CD8-positive, alpha-beta memory T cell (primary cell): ENCODE measurements around the gene B4GALNT4. TPM values are rescaled to one million over a fixed set of nuclear protein-coding genes. Genes with fewer than 3 reads are reported as not detected.

Experiments used
- CTCF ChIA-PET: fragments of 350-600 bp; sonication (Branson Sonifier 250); formaldehyde crosslinking; loops from one replicate; lab custom pipeline; 2021; ENCODE audit warnings: antibody characterized with exemption; lab: Charles Lee
- POLR2A ChIA-PET: fragments of 350-600 bp; sonication (Branson Sonifier 250); formaldehyde crosslinking; loops from one replicate; lab custom pipeline; 2021; ENCODE audit warnings: antibody characterized with exemption; lab: Charles Lee
- DNase-seq, 5 donors: peaks; one replicate each; pipeline versions ENCODE4 v3.0.0 to v3.0.0-alpha.2; 2020 to 2022; ENCODE audit warnings: mixed read lengths in 1 of 5
- H3K27ac ChIP-seq: one replicate; pipeline ENCODE4 v1.7.0; 2013; ENCODE audit warnings: low read depth, mild to moderate bottlenecking, low read length, moderate library complexity
- H3K27me3 ChIP-seq: 2 replicates; pipeline ENCODE4 v1.7.0; 2013; ENCODE audit warnings: low read length, mild to moderate bottlenecking; ENCODE audit not compliant: insufficient read depth, poor library complexity, severe bottlenecking
- H3K36me3 ChIP-seq: 2 replicates; pipeline ENCODE4 v1.7.0; 2013; ENCODE audit warnings: mild to moderate bottlenecking, low read length, moderate library complexity; ENCODE audit not compliant: insufficient read depth
- H3K4me1 ChIP-seq: 2 replicates; pipeline ENCODE4 v1.7.0; 2013; ENCODE audit warnings: mild to moderate bottlenecking, low read length, moderate library complexity; ENCODE audit not compliant: insufficient read depth
- H3K4me3 ChIP-seq: 2 replicates; pipeline ENCODE4 v1.7.0; 2013; ENCODE audit warnings: mild to moderate bottlenecking, low read length
- H3K9me3 ChIP-seq: 2 replicates; pipeline ENCODE4 v1.7.0; 2013; ENCODE audit warnings: mild to moderate bottlenecking, low read length
- H3K27ac Mint-ChIP-seq, 8 donors: one replicate each; pipeline ENCODE4 v1.8.0; 2020 to 2021; ENCODE audit warnings: mixed read lengths in 8 of 8, mild to moderate bottlenecking in 6 of 8, inconsistent platforms in 3 of 8, moderate library complexity in 3 of 8
- H3K27me3 Mint-ChIP-seq, 2 donors: one replicate each; pipeline ENCODE4 v1.8.0; 2020 to 2021; ENCODE audit warnings: mixed read lengths in 2 of 2, mild to moderate bottlenecking in 1 of 2, moderate library complexity in 1 of 2
- H3K36me3 Mint-ChIP-seq, 3 donors: one replicate each; pipeline ENCODE4 v1.8.0; 2020 to 2021; ENCODE audit warnings: mixed read lengths in 3 of 3, inconsistent platforms in 1 of 3, mild to moderate bottlenecking in 1 of 3
- H3K4me1 Mint-ChIP-seq, 3 donors: one replicate each; pipeline ENCODE4 v1.8.0; 2020 to 2021; ENCODE audit warnings: mixed read lengths in 3 of 3, inconsistent platforms in 1 of 3, mild to moderate bottlenecking in 1 of 3
- H3K4me3 Mint-ChIP-seq, 7 donors: one replicate each; pipeline ENCODE4 v1.8.0; 2020 to 2021; ENCODE audit warnings: mixed read lengths in 7 of 7, mild to moderate bottlenecking in 6 of 7, moderate library complexity in 4 of 7, inconsistent platforms in 2 of 7
- H3K9me3 Mint-ChIP-seq, 5 donors: one replicate each; pipeline ENCODE4 v1.8.0; 2020 to 2022; ENCODE audit warnings: mixed read lengths in 5 of 5, mild to moderate bottlenecking in 3 of 5, moderate library complexity in 2 of 5, inconsistent platforms in 1 of 5
- polyA plus RNA-seq: library from polyadenylated mRNA; unstranded; fragments of 300-500 nt; fragmentation: Illumina TruSeq; gene quantifications from one replicate; pipeline ENCODE4 v1.2.3, GENCODE V29; 2021
- total RNA-seq, 2 experiments: library from RNA; stranded (reverse); gene quantifications; one replicate each; pipeline ENCODE4 v1.2.3, GENCODE V29; 2021

The B4GALNT4 gene
- total and polyA plus RNA-seq, 3 experiments from 2014 or later: 0.31 to 0.81 (median 0.47) TPM

DNA sequence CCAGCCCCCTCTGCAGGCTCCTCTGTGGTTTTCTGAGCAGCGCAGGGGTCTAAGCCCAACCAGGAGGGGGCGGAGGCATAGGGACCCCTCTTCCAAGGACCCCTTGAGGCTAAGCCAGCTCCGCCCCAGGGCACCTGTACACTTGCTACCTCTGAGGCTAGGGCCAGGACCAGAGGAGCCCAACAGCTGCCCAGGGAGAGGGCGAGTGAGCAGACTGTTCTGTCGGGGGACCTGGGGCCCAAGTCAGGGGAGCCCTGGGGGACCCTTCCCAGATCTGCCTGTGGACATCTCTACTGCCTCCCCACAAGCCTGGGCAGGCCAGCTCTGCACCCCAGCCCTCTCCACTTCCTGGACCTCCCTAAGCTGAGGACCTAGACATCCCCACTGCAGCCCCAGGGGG, 1.8 kb downstream of the B4GALNT4 start:
- POLR2A ChIA-PET: no interaction called here
- H3K4me3 ChIP-seq: no peak overlapping the region
- CTCF ChIA-PET: no interaction called here
- Mint-ChIP-seq H3K4me3 (peak overlapping the region in 4 of 7 donors; percentile 38 to 88 (median 44)), H3K27me3 (peaks cover 31 to 36% of the 10 kb centered on the region in 2 donors), H3K4me1 (peaks cover 11 to 16% (median 14%) of the 10 kb centered on the region in 3 donors), H3K36me3 (no peaks in the 10 kb centered on the region), H3K9me3 (no peaks in the 10 kb centered on the region), H3K27ac (peak overlapping the region in 4 of 8 donors; percentile 19 to 63 (median 44))
- H3K27me3 ChIP-seq: peaks cover 22% of the 10 kb centered on the region
- no peak for DNase-seq
- H3K9me3 ChIP-seq: no peaks in the 10 kb centered on the region
- H3K4me1 ChIP-seq: peaks cover 11% of the 10 kb centered on the region
- no peaks in the 10 kb centered on the region for H3K36me3 ChIP-seq
- H3K27ac ChIP-seq: no peak overlapping the region

DNA sequence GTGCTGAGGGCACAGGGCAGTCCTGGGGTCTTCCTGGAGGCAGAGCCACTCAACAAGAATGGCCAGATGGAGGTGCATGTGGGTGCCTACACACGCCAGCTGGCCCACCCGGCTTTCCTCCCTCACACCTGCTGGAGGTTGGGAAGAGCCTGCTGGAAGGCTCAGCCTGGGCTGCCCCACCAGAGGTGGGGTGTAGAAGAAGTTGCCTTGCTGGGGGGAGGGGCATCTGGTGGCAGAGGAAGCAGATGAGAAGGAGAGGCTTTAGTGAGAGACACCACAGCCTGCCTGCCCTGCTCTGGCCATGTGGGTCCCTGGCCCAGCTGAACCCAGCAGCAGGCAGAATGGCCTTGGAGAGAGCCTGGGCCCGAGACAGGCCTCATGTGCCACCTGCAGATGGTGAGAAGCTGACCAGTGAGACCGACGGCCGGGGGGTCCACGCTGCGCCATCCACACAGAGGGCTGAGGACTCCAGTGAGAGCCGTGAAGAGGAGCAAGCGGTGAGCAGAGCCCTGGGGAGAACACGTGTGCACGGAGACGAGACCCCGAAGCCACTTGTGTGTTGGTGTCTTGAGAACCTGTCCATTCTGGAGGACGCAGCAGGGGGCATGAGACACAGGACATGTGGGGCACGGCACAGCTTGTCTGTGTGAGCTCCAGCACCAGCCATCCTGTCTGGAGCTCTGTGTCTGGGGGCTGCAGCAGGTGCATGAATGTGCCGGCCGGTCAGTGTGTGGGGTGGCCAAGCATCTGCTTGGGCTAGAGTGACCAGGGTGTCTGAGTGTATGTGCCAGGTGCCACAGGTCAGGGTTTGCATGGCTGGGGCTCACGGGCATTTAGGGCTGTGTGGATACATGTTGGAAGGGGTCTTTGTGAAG, 2.7 kb downstream of the B4GALNT4 start:
- H3K4me3 ChIP-seq: no peak overlapping the region
- peaks cover 17% of the 10 kb centered on the region for H3K27me3 ChIP-seq
- H3K27ac ChIP-seq: no peak overlapping the region
- no peak for DNase-seq
- H3K4me1 ChIP-seq: peaks cover 11% of the 10 kb centered on the region
- CTCF ChIA-PET: no interaction called here
- H3K9me3 ChIP-seq: no peaks in the 10 kb centered on the region
- no peaks in the 10 kb centered on the region for H3K36me3 ChIP-seq
- POLR2A ChIA-PET: no interaction called here
- peaks cover 11 to 16% (median 14%) of the 10 kb centered on the region in 3 donors for H3K4me1 Mint-ChIP-seq
- peaks cover 24 to 31% of the 10 kb centered on the region in 2 donors for H3K27me3 Mint-ChIP-seq
- no peaks in the 10 kb centered on the region for H3K9me3 Mint-ChIP-seq
- H3K27ac Mint-ChIP-seq: peak overlapping the region in 4 of 8 donors; percentile 21 to 78 (median 55)
- no peaks in the 10 kb centered on the region for H3K36me3 Mint-ChIP-seq
- H3K4me3 Mint-ChIP-seq: peak overlapping the region in 2 of 7 donors; percentile 38 to 54

DNA sequence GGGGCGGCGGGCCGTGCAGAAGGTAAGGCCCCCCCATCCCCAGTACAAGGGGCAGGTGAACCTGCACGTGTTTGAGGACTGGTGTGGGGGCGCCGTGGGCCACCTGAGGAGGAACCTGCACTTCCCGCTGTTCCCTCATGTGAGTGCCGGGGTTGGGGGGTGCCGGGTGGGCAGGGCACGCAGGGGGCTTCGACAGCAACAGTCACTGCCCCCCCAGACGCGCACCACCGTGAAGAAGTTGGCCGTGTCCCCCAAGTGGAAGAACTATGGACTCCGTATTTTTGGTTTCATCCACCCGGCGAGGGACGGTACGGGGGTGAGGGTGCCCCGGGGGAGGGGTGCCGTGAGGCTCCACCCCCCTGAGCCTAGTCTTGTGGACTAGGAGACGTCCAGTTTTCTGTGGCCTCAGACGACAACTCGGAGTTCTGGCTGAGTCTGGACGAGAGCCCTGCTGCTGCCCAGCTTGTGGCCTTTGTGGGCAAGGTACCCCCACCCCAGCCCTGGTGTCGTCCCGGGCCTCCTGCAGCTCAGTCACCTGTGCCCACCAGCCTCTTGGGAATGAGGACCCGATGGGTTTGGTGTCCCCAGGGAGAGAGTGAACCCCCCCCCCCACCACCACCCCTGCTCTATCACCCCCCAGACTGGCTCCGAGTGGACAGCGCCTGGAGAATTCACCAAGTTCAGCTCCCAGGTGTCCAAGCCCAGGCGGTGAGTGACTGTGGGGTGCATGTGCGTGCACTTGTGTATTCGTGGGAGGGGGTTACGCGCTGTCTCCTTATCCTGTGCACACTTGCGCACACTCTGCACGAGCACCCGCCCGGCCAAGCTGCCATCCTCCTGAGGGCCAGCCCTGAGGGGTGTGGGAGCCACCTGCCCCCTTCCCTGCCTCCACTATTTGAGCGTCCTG, 3.8 kb downstream of the B4GALNT4 start:
- POLR2A ChIA-PET: no interaction called here
- CTCF ChIA-PET: no interaction called here

DNA sequence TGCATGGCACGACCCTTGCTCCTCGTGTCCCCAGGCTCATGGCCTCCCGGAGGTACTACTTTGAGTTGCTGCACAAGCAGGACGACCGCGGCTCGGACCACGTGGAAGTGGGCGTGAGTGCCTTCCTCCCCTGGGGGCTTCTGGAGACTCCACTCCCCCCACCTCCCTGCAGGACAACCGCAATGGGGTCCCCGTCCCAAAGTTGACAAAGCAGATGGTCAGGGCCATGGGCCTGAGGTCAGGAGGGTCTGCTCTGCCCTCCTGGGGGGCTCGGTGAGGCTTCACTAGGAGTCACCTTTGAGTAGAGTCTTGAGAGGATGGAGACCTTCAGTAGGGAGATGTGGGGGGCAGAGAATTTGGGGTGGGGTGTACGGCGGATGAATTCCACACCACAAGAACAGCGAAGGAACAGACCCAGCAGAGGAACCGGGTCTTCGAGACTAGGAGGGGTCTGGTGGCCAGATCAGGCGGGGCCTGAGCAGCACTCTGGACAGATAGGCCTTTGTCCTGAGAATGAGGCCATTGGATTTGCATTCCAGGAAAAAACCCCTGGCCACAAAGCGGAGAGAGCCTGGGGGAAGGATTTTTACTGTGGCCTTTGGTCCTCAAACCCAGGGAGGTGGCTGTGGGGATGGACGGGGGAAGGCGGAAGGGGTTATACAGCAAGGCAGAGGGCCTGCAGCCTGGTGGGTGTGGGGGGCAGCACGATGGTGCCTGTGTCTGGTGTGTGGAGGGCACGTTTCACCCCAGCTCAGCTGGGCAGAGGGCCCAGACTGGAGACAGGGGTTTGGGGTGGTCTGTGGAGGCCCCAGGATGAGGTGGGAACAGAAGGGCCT, 4.6 kb downstream of the B4GALNT4 start:
- Mint-ChIP-seq H3K4me1 (peaks cover 0 to 6% (median 3%) of the 10 kb centered on the region in 3 donors), H3K9me3 (no peaks in the 10 kb centered on the region), H3K36me3 (no peaks in the 10 kb centered on the region), H3K27me3 (peaks cover 13 to 17% of the 10 kb centered on the region in 2 donors), H3K27ac (peak overlapping the region in 4 of 8 donors; percentile 29 to 81 (median 68)), H3K4me3 (no peak overlapping the region)
- Histone ChIP-seq H3K9me3 (no peaks in the 10 kb centered on the region), H3K27me3 (no peaks in the 10 kb centered on the region), H3K27ac (no peak overlapping the region), H3K4me3 (no peak overlapping the region), H3K36me3 (no peaks in the 10 kb centered on the region), H3K4me1 (no peaks in the 10 kb centered on the region)
- ChIA-PET POLR2A (no interaction called here), CTCF (interaction anchor here (1.1 kb wide), 1 partner anchor 18 kb away, joined by 3 read pairs; no protein-coding TSS in a partner anchor)
- DNase-seq: no peak

More for the DNA sequence above, 3.8 kb downstream of the B4GALNT4 start:
- Mint-ChIP-seq H3K9me3 (no peaks in the 10 kb centered on the region), H3K27me3 (peaks cover 17 to 20% of the 10 kb centered on the region in 2 donors), H3K36me3 (no peaks in the 10 kb centered on the region), H3K4me1 (peaks cover 5 to 13% (median 7%) of the 10 kb centered on the region in 3 donors), H3K4me3 (no peak overlapping the region), H3K27ac (peak overlapping the region in 2 of 8 donors; percentile 38 to 73)
- peaks cover 7% of the 10 kb centered on the region for H3K27me3 ChIP-seq
- no peaks in the 10 kb centered on the region for H3K36me3 ChIP-seq
- H3K9me3 ChIP-seq: no peaks in the 10 kb centered on the region
- no peak for DNase-seq
- no peak overlapping the region for H3K27ac ChIP-seq
- H3K4me1 ChIP-seq: peaks cover 7% of the 10 kb centered on the region
- H3K4me3 ChIP-seq: no peak overlapping the region

DNA sequence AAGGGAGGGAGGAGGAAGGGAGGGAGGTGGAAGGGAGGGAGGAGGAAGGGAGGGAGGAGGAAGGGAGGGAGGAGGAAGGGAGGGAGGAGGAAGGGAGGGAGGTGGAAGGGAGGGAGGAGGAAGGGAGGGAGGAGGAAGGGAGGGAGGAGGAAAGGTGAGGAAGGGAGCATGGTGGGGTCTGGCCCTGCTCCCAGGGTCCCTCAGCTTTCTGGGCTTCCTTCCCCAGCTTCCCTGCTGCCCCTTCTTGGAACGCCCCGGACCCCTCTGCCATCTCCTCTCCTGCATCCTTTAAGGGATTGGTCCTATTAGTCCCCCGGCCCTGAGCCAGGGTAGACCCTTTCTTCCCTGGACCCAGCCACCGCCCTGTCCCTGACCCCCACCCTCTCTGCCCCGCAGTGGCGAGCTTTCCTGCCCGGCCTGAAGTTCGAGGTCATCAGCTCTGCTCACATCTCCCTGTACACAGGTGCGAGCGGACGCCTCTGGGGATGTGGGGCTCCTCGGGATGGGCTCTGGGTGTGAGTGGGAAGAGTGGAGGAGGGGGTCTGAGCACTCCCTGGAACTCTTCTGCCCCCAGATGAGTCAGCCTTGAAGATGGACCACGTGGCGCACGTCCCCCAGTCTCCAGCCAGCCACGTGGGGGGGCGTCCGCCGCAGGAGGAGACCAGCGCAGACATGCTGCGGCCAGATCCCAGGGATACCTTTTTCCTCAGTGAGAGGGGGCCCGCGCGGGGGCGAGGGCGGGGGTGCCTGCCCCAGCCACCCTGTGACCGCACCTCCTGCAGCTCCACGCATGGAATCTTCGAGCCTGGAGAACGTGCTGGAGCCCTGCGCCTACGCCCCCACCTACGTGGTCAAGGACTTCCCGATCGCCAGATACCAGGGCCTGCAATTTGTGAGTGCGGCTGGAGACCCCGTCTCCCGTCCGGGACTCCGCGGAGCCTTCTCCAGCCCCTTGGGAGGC, 6.0 kb downstream of the B4GALNT4 start:
- Mint-ChIP-seq H3K4me1 (peaks cover 0 to 3% (median 2%) of the 10 kb centered on the region in 3 donors), H3K27ac (no peak overlapping the region), H3K4me3 (no peak overlapping the region), H3K27me3 (peaks cover 12% of the 10 kb centered on the region in 2 donors), H3K36me3 (no peaks in the 10 kb centered on the region), H3K9me3 (no peaks in the 10 kb centered on the region)
- H3K27me3 ChIP-seq: no peaks in the 10 kb centered on the region
- POLR2A ChIA-PET: interaction anchor here (0.6 kb wide), 1 partner anchor 277 kb away, joined by 11 read pairs; no protein-coding TSS in a partner anchor
- CTCF ChIA-PET: interaction anchor here (1.1 kb wide), 1 partner anchor 20 kb away, joined by 3 read pairs; no protein-coding TSS in a partner anchor
- H3K27ac ChIP-seq: no peak overlapping the region
- DNase-seq: no peak
- no peaks in the 10 kb centered on the region for H3K9me3 ChIP-seq
- no peaks in the 10 kb centered on the region for H3K36me3 ChIP-seq
- no peaks in the 10 kb centered on the region for H3K4me1 ChIP-seq
- H3K4me3 ChIP-seq: no peak overlapping the region

DNA sequence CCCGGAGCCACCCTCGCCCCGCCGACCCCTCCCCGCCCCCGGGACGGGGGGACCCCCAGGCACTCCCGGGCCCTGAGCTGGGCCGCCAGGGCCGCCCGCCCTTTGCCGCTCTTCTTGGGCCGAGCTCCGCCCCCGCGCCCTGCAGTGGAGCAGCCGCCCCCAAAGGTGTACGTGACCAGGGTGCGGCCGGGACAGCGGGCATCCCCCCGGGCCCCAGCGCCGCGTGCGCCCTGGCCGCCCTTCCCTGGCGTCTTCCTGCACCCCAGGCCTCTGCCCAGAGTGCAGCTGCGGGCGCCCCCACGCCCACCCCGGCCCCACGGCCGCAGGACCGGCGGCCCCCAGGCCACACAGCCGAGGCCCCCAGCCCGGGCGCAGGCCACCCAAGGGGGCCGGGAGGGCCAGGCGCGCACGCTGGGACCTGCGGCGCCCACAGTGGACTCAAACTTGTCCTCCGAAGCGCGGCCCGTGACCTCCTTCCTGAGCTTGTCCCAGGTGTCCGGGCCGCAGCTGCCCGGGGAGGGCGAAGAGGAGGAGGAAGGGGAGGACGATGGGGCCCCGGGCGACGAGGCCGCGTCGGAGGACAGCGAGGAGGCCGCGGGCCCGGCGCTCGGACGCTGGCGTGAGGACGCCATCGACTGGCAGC, 7.4 kb downstream of the B4GALNT4 start:
- Histone ChIP-seq H3K27me3 (no peaks in the 10 kb centered on the region), H3K27ac (no peak overlapping the region), H3K4me1 (no peaks in the 10 kb centered on the region), H3K4me3 (no peak overlapping the region), H3K36me3 (no peaks in the 10 kb centered on the region), H3K9me3 (no peaks in the 10 kb centered on the region)
- Mint-ChIP-seq H3K4me1 (peaks cover 0 to 3% (median 0%) of the 10 kb centered on the region in 3 donors), H3K4me3 (no peak overlapping the region), H3K36me3 (no peaks in the 10 kb centered on the region), H3K9me3 (no peaks in the 10 kb centered on the region), H3K27ac (no peak overlapping the region), H3K27me3 (peaks cover 4 to 5% of the 10 kb centered on the region in 2 donors)
- ChIA-PET POLR2A (no interaction called here), CTCF (no interaction called here)
- DNase-seq: no peak
